ENCODE data around the gene CEP85. TPM values are rescaled to one million over a fixed set of nuclear protein-coding genes. Genes with fewer than 3 reads are reported as not detected.

CEP85 gene
- total RNA-seq, 1 donor from 2014 or later: 25.8 TPM

- DNase-seq (ENCODE audit: low spot score): peak; percentile 91
- intact Hi-C loops (cut with DNase I): loop anchor here (1.0 kb wide), 1 partner anchor 45 kb away; no protein-coding TSS in a partner anchor
Measured at GRCh38 chr1:26275580-26276431, 41.8 kb downstream of the CEP85 start.

GRCh38 chr1:26276432-26276838, 42.4 kb downstream of the CEP85 start:
- DNase-seq (ENCODE audit: low spot score): no peak
- intact Hi-C loops (cut with DNase I): no loop called here

- intact Hi-C loops (cut with DNase I): no loop called here
- no peak for DNase-seq (ENCODE audit: low spot score)
Measured at GRCh38 chr1:26277261-26277661, 43.3 kb downstream of the CEP85 start.

GRCh38 chr1:26277719-26278118, 43.7 kb downstream of the CEP85 start:
- intact Hi-C loops (cut with DNase I): no loop called here
- no peak for DNase-seq (ENCODE audit: low spot score)

- DNase-seq (ENCODE audit: low spot score): no peak
- intact Hi-C loops (cut with DNase I): no loop called here
Measured at GRCh38 chr1:26278303-26278702, 44.3 kb downstream of the CEP85 start.

- DNase-seq (ENCODE audit: low spot score): no peak
- intact Hi-C loops (cut with DNase I): no loop called here
Measured at GRCh38 chr1:26278724-26279455, 44.9 kb downstream of the CEP85 start.

- intact Hi-C loops (cut with DNase I): no loop called here
- peak; percentile 96 for DNase-seq (ENCODE audit: low spot score)
Measured at GRCh38 chr1:26279456-26280332, 45.7 kb downstream of the CEP85 start, which contains the start of gene SH3BGRL3. Gene SH3BGRL3, plus strand, starts transcription at chr1:26280086. Its CDS starts 70 bp downstream, at chr1:26280156.

- DNase-seq (ENCODE audit: low spot score): no peak
- intact Hi-C loops (cut with DNase I): no loop called here
Measured at GRCh38 chr1:26280333-26281042, 46.5 kb downstream of the CEP85 start.

GRCh38 chr1:26281091-26281958, 47.3 kb downstream of the CEP85 start:
- no peak for DNase-seq (ENCODE audit: low spot score)
- intact Hi-C loops (cut with DNase I): no loop called here

GRCh38 chr1:26281971-26282370, 48.0 kb downstream of the CEP85 start:
- intact Hi-C loops (cut with DNase I): loop anchor here (1.0 kb wide), 1 partner anchor 9 kb away; no protein-coding TSS in a partner anchor

GRCh38 chr1:26282401-26282918, 48.5 kb downstream of the CEP85 start:
- no peak for DNase-seq (ENCODE audit: low spot score)
- intact Hi-C loops (cut with DNase I): loop anchor here (1.0 kb wide), 1 partner anchor 9 kb away; no protein-coding TSS in a partner anchor

More at GRCh38 chr1:26281971-26282370, 48.0 kb downstream of the CEP85 start:
- DNase-seq (ENCODE audit: low spot score): no peak

- intact Hi-C loops (cut with DNase I): no loop called here
- no peak for DNase-seq (ENCODE audit: low spot score)
Measured at GRCh38 chr1:26283279-26283853, 49.4 kb downstream of the CEP85 start.

GRCh38 chr1:26283871-26284596, 50.0 kb downstream of the CEP85 start:
- peak; percentile 75 for DNase-seq (ENCODE audit: low spot score)
- intact Hi-C loops (cut with DNase I): no loop called here

GRCh38 chr1:26284597-26285347, 50.8 kb downstream of the CEP85 start:
- intact Hi-C loops (cut with DNase I): loop anchor here (5.0 kb wide), 1 partner anchor 78 kb away; no protein-coding TSS in a partner anchor

GRCh38 chr1:26285366-26286063, 51.5 kb downstream of the CEP85 start:
- intact Hi-C loops (cut with DNase I): loop anchor here (5.0 kb wide), 1 partner anchor 77 kb away; no protein-coding TSS in a partner anchor
- no peak for DNase-seq (ENCODE audit: low spot score)

More at GRCh38 chr1:26284597-26285347, 50.8 kb downstream of the CEP85 start:
- peak; percentile 87 for DNase-seq (ENCODE audit: low spot score)

Data from cardiac septum (tissue), 1 donor.